ENCODE measurements around the gene TEDC2. TPM values are rescaled to one million over a fixed set of nuclear protein-coding genes. Genes with fewer than 3 reads are reported as not detected.

The TEDC2 gene
- total and polyA plus RNA-seq, 9 of the 15 experiments (the other 6 are each of a cell fraction or from before 2014, with no cell fraction given), result 0.75 to 57.0 (median 17.6) TPM

DNA sequence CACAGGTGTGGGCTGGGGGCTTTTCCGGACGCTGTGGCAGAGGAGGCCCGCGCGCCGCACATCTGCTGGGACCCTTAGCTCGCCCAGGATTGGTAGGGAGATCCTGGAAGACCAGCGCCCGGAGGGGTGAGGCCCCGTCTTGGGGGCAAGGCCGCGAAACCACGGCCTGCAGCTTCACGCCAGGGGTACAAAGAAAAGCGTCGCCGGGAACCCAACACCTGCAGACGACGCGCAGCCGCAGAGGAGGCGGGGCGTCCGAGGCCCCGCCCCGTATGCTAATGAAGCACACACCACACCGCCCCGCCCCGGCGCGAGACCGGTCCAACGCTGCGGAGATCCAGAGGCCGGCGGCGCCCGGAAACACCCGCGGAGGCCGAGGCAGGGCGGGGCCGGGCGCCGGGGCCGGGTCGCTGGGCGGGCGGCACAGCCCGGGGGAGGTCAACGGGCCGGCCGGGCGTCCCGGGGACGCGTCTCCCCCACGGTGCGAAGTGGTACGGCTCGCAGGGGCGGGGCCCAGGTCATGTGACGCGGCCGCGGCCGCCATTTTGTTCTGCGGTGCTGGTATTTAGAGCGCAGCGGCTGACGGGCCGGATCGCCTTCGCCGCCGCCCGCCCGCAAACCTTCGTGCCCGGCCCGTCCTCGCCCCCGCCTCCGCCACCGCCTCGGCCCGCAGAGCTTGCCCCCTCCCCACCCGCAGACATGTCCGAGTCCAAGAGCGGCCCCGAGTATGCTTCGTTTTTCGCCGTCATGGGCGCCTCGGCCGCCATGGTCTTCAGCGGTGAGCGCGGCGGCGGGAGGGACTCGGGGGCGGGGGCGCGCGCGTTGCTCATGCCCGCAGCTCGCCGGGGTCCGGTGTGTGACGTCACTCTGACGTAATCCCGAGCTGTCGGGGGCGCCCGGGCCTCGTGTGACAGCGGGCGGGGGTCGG, 53.8 kb downstream of the TEDC2 start, which contains the start of gene ATP6V0C (continued):
- TF ChIP-seq CHD7 (IDR thresholded peaks at IDR 0.05; ENCODE audit: low read depth, low read length), result no peak
- no peak for TF ChIP-seq NR4A1 (CRISPR knock-in tag; IDR thresholded peaks at IDR 0.05)
- TF ChIP-seq NR4A1 (tag; IDR thresholded peaks at IDR 0.05), result no peak
- TF ChIP-seq ELK1 (CRISPR knock-in tag; IDR thresholded peaks at IDR 0.05), result no peak
- TF ChIP-seq MCM5 (IDR thresholded peaks at IDR 0.05; ENCODE audit: low read depth), result no peak
- TF ChIP-seq GATA2 (CRISPR knock-in tag; IDR thresholded peaks at IDR 0.05), result no peak
- no peak for TF ChIP-seq RNF2 (IDR thresholded peaks at IDR 0.05)
- TF ChIP-seq HEY1 (CRISPR knock-in tag; IDR thresholded peaks at IDR 0.05; ENCODE audit: borderline replicate concordance), result no peak
- no peak for TF ChIP-seq ZKSCAN1 (IDR thresholded peaks at IDR 0.05; ENCODE audit: low read depth, low read length)
- no peak for TF ChIP-seq MXD1 (CRISPR knock-in tag; IDR thresholded peaks at IDR 0.05; ENCODE audit: borderline replicate concordance, poor library complexity, severe bottlenecking)
- TF ChIP-seq FOXP4 (CRISPR knock-in tag; IDR thresholded peaks at IDR 0.05; ENCODE audit: borderline replicate concordance), result peak; percentile 60; the same call in 1 of the 2 replicates

All from K562 (cell line).